ENCODE measurements around the gene HPCA. TPM values are rescaled to one million over a fixed set of nuclear protein-coding genes. Genes with fewer than 3 reads are reported as not detected.

Gene HPCA
- total and polyA plus RNA-seq, 2 donors (not counting 1 experiment from before 2014, with no cell fraction given) = 0.33 TPM; not detected in 1

GRCh38 chr1:32893198-32894018 lies 7.1 kb downstream of the HPCA start:
- peak in 1 of 2 donors; percentile 37 for DNase-seq (ENCODE audit: low read depth in 2 of 2)
- no peak overlapping the region for H3K9ac ChIP-seq (ENCODE audit: insufficient read depth, low read length)
- no peaks in the 10 kb centered on the region for H3K9me3 ChIP-seq (ENCODE audit: control insufficient read depth, insufficient read depth, low read depth, low read length)

GRCh38 chr1:32894019-32894600 lies 7.8 kb downstream of the HPCA start:
- Histone ChIP-seq H3K4me2 (ENCODE audit: extremely low read depth, insufficient read depth, low read length) (no peak overlapping the region), H3K9ac (ENCODE audit: insufficient read depth, low read length) (no peak overlapping the region), H2AFZ (ENCODE audit: low read length) (no peak overlapping the region), H3K27ac (ENCODE audit: insufficient read depth, low read length) (no peak overlapping the region), H3K27me3 (ENCODE audit: control insufficient read depth, insufficient read depth, low read length) (peaks cover 8% of the 10 kb centered on the region), H3K4me3 (replicated peaks in 1 of 4; ENCODE audit: control extremely low read depth in 1 of 4, insufficient read depth in 1 of 4, low read depth in 3 of 4, low read length in 4 of 4) (no peak overlapping the region), H3K4me1 (ENCODE audit: control insufficient read depth, extremely low read depth, insufficient read depth, low read length) (no peaks in the 10 kb centered on the region), H3K36me3 (ENCODE audit: control insufficient read depth, insufficient read depth, low read length) (no peaks in the 10 kb centered on the region), H3K79me2 (ENCODE audit: control insufficient read depth, insufficient read depth, low read length) (no peaks in the 10 kb centered on the region), H4K20me1 (ENCODE audit: control insufficient read depth, extremely low read depth, insufficient read depth, low read length) (no peaks in the 10 kb centered on the region), H3K9me3 (ENCODE audit: control insufficient read depth, insufficient read depth, low read depth, low read length) (no peaks in the 10 kb centered on the region)
- TF ChIP-seq CTCF (conservative IDR thresholded peaks at IDR 0.05 in 1 of 2, IDR thresholded peaks at IDR 0.05 in 1 of 2; ENCODE audit: low read depth in 1 of 2, low read length in 2 of 2) = no peak
- no peak for TF ChIP-seq EZH2 (IDR thresholded peaks at IDR 0.05; ENCODE audit: low read length, missing control alignments)
- no peak for DNase-seq (ENCODE audit: low read depth in 2 of 2)

More at GRCh38 chr1:32893198-32894018, 7.1 kb downstream of the HPCA start:
- Histone ChIP-seq H3K27ac (ENCODE audit: insufficient read depth, low read length) (no peak overlapping the region), H4K20me1 (ENCODE audit: control insufficient read depth, extremely low read depth, insufficient read depth, low read length) (no peaks in the 10 kb centered on the region), H2AFZ (ENCODE audit: low read length) (no peak overlapping the region), H3K4me3 (replicated peaks in 1 of 4; ENCODE audit: control extremely low read depth in 1 of 4, insufficient read depth in 1 of 4, low read depth in 3 of 4, low read length in 4 of 4) (peak overlapping the region in 2 of 4 experiments; percentile 28 to 52), H3K27me3 (ENCODE audit: control insufficient read depth, insufficient read depth, low read length) (peaks cover 8% of the 10 kb centered on the region), H3K79me2 (ENCODE audit: control insufficient read depth, insufficient read depth, low read length) (no peaks in the 10 kb centered on the region), H3K4me1 (ENCODE audit: control insufficient read depth, extremely low read depth, insufficient read depth, low read length) (no peaks in the 10 kb centered on the region), H3K36me3 (ENCODE audit: control insufficient read depth, insufficient read depth, low read length) (no peaks in the 10 kb centered on the region), H3K4me2 (ENCODE audit: extremely low read depth, insufficient read depth, low read length) (peak overlapping the region; percentile 52)
- no peak for TF ChIP-seq EZH2 (IDR thresholded peaks at IDR 0.05; ENCODE audit: low read length, missing control alignments)

GRCh38 chr1:32894681-32895080 lies 8.4 kb downstream of the HPCA start:
- H4K20me1 ChIP-seq (ENCODE audit: control insufficient read depth, extremely low read depth, insufficient read depth, low read length) = no peaks in the 10 kb centered on the region
- no peaks in the 10 kb centered on the region for H3K9me3 ChIP-seq (ENCODE audit: control insufficient read depth, insufficient read depth, low read depth, low read length)
- no peak for DNase-seq (ENCODE audit: low read depth in 2 of 2)
- no peaks in the 10 kb centered on the region for H3K36me3 ChIP-seq (ENCODE audit: control insufficient read depth, insufficient read depth, low read length)
- H3K27me3 ChIP-seq (ENCODE audit: control insufficient read depth, insufficient read depth, low read length) = peaks cover 8% of the 10 kb centered on the region
- no peak overlapping the region for H2AFZ ChIP-seq (ENCODE audit: low read length)
- no peak overlapping the region for H3K27ac ChIP-seq (ENCODE audit: insufficient read depth, low read length)
- no peak for TF ChIP-seq EZH2 (IDR thresholded peaks at IDR 0.05; ENCODE audit: low read length, missing control alignments)
- no peak for TF ChIP-seq CTCF (conservative IDR thresholded peaks at IDR 0.05 in 1 of 2, IDR thresholded peaks at IDR 0.05 in 1 of 2; ENCODE audit: low read depth in 1 of 2, low read length in 2 of 2)
- H3K4me1 ChIP-seq (ENCODE audit: control insufficient read depth, extremely low read depth, insufficient read depth, low read length) = no peaks in the 10 kb centered on the region
- H3K9ac ChIP-seq (ENCODE audit: insufficient read depth, low read length) = no peak overlapping the region
- H3K79me2 ChIP-seq (ENCODE audit: control insufficient read depth, insufficient read depth, low read length) = no peaks in the 10 kb centered on the region
- H3K4me3 ChIP-seq (replicated peaks in 1 of 4; ENCODE audit: control extremely low read depth in 1 of 4, insufficient read depth in 1 of 4, low read depth in 3 of 4, low read length in 4 of 4) = no peak overlapping the region
- H3K4me2 ChIP-seq (ENCODE audit: extremely low read depth, insufficient read depth, low read length) = no peak overlapping the region
